GM12801 (cell line): ENCODE data around the gene SPO11.

ENCODE experiments used
- TF ChIP-seq, protein P1 (sequence below): IDR thresholded peaks from one replicate; pipeline ENCODE4 v1.5.1; 2011; ENCODE audit warnings: control low read depth; ENCODE audit not compliant: insufficient read length; ENCODE audit errors: extremely low read depth

The SPO11 gene, protein sequence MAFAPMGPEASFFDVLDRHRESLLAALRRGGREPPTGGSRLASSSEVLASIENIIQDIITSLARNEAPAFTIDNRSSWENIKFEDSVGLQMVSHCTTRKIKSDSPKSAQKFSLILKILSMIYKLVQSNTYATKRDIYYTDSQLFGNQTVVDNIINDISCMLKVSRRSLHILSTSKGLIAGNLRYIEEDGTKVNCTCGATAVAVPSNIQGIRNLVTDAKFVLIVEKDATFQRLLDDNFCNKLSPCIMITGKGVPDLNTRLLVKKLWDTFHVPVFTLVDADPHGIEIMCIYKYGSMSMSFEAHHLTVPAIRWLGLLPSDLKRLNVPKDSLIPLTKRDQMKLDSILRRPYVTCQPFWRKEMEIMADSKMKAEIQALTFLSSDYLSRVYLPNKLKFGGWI

DNA sequence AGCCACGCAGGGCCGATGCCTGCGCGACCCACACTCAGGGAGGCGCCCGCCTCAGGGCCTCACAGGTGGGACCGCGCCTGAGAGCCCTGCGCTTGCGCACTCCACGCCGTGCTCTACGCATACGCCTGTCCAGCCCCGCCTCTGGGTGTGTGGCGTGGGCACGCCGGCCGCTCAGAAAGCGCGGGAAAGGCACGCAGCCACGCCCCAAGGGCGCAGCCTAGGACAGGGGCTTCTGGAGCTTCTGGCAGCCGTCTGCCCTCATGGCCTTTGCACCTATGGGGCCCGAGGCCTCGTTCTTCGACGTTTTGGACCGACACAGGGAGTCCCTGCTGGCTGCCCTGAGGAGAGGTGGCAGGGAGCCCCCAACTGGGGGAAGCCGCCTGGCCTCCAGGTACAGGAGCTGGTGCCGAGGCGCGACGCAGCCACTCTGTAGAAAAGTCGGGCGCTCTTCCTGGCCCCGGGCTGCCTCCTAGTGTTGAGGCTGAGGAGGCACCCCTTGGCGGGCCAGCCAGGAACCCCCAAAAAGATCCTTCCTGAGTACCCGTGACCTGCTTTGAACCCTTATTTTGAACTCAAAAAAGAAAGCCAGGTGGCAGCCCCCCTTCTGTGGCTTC is at the start of gene SPO11:
TSS of gene SPO11 (plus strand) at position 196 of the 614 bp plus-strand sequence. CDS start at position 261, 65 bp downstream.
- TF ChIP-seq, protein P1, sequence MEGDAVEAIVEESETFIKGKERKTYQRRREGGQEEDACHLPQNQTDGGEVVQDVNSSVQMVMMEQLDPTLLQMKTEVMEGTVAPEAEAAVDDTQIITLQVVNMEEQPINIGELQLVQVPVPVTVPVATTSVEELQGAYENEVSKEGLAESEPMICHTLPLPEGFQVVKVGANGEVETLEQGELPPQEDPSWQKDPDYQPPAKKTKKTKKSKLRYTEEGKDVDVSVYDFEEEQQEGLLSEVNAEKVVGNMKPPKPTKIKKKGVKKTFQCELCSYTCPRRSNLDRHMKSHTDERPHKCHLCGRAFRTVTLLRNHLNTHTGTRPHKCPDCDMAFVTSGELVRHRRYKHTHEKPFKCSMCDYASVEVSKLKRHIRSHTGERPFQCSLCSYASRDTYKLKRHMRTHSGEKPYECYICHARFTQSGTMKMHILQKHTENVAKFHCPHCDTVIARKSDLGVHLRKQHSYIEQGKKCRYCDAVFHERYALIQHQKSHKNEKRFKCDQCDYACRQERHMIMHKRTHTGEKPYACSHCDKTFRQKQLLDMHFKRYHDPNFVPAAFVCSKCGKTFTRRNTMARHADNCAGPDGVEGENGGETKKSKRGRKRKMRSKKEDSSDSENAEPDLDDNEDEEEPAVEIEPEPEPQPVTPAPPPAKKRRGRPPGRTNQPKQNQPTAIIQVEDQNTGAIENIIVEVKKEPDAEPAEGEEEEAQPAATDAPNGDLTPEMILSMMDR = no peak

DNA sequence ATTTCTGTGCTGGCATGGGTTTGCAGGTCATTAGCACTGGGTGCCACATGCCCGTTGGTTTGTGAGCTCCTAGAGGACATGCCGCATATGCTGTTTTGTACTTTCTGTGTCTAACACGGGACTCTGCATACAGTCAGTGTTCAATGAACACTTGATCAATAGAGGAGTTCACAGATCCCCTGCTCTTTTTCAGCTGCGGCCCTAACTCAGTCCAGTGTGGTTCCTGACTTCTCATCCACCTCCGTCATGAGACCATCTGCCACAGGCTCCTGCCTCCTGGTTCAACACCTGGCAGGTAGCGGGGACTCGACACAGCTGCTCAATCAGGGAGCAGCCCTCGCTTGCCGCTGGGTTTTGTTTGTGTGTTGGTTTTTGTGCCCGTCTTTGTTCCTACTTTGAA is 49.4 kb upstream of the SPO11 start:
- TF ChIP-seq, protein P1 = no peak

DNA sequence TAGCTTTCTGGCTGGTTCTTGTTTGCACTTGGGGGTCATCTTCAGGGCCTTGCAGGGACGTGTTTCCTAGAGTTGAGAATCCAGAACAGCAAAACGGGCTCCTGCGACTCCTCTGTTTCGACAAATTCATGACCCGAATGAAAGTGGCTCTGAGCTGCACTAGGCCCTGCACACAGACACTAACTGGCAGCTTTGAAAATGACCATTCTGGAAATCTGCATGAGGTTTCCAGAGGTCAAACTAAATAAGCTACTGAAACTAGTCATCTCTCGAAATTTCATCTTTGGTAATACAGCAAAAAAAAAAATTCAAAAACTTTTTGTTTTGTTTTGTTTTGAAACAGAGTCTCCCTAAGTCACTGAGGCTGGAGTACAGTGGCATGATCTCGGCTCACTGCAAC is 47.7 kb upstream of the SPO11 start:
- TF ChIP-seq, protein P1 = no peak

DNA sequence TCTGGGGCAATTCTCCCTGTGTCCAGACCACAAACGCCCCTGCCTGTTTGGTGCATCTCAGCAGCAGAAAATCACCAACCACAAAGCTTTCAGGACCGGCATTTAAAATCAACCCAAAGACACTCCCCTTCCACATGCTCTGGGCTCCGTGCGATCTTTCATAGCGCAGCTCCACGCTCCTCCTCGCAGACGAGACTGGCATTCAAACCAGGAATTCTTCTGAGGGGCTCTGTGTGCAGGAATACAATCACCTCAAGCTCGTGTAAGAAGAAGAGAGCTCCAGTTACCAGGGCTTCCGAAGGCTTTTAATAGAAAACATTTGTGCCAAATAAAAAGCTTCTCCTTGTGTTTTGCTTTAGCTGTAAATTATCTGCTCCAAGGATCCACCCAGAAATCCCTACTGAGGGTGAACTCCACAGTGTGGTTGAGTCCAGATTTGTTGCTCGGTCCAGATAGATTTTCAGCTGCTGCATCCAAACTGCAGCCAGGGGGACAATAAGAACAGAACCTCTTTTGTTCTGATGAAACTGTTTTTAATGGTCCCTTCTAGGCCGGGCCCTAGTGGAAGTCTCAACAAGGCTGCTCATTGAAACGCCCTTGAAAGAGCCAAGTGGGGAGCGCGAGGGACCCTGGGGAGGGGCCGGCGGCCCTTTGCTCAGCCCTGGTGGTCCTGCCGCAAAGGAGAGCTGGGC is 46.8 kb upstream of the SPO11 start:
- TF ChIP-seq, protein P1 = no peak

DNA sequence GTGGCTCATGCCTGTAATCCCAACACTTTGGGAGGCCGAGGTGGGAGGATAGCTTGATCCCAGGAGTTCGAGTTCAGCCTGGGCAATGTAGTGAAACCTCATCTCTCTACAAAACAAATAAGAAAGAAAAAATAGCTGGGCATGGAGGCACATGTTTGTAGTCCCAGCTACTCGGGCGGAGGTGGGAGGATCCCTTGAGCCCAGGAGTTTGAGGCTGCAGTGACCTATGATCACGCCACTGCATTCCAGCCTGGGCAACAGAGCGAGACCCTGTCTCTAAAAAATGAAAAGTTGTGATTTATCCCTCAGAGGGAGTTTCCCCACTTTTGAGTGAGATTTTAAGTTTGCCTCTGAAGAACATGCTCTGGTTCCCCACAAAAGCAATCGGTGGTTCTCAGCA is 45.7 kb upstream of the SPO11 start:
- TF ChIP-seq, protein P1 = no peak

DNA sequence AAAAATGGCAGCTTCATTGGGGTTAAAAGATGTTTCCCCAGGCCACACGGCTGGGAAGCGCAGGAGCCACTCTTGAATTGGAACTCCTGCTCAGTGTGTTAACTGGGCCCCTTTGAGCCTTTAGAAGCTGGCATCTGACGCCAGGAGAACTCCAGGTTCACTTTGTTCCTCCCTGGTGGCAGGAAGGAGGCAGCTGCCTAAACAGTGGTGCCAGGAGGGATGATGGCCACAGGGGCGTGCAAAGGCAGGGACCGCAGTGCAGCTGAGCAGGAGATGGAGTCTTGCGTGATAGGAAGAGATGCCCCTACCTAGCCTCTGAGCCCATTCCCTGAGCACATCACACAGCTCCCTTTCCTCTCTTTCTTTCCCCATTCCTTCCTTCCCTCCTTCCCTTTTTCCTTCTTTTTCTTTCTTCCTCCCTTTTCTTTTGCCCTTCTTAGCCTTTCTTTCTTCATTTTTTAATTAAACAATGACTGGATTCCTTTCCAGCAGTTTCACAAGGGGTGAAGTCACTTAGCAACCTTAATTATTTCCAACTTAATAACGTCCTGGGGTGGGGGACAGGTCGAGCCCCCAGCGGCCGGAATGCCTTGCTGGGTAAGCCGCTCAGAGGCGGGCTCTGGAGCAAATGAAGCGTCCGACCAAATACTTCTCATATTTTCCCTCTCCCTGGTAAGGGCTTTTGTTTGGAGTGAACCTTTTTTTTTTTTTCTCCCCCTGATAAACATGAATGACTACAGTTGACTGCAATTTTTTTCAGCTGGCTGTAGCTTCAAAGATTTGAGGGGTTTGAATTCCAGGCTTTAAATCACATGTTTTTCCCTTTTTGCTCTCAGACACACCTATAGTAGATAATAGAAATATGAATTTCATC is 42.4 kb upstream of the SPO11 start:
- TF ChIP-seq, protein P1 = no peak
